SK-N-SH treated with all-trans-retinoic acid at 6 μM for 48 hours (cell line): ENCODE data around the gene HIPK1.

Source experiments
- ATAC-seq: fragments of 200-7000 bp; cut with Tn5 transposase; 3 replicates; pipeline ENCODE4 v1.9.1; 2020; ENCODE audit warnings: mild to moderate bottlenecking, moderate library complexity
- CREB5 ChIP-seq: fragments of 250-450 bp; sonication (Bioruptor Pico); IDR thresholded peaks from 2 replicates; pipeline ENCODE4 v1.5.1; 2020; ENCODE audit warnings: low read depth, mild to moderate bottlenecking, moderate library complexity
- CSDC2 ChIP-seq: fragments of 250-450 bp; sonication (Bioruptor Pico); IDR thresholded peaks from 2 replicates; pipeline ENCODE4 v1.5.0; 2020; ENCODE audit warnings: mild to moderate bottlenecking, moderate library complexity
- ESRRG ChIP-seq: fragments of 250-450 bp; sonication (Bioruptor Pico); IDR thresholded peaks from 2 replicates; pipeline ENCODE4 v1.6.1; 2021; ENCODE audit warnings: mild to moderate bottlenecking
- GLIS3 ChIP-seq: fragments of 250-450 bp; sonication (Bioruptor Pico); IDR thresholded peaks from 2 replicates; pipeline ENCODE4 v1.5.0; 2020; ENCODE audit warnings: mild to moderate bottlenecking, moderate library complexity
- PPARA ChIP-seq: fragments of 250-450 bp; sonication (Bioruptor Pico); IDR thresholded peaks from 2 replicates; pipeline ENCODE4 v1.5.0; 2020; ENCODE audit warnings: mild to moderate bottlenecking, borderline replicate concordance
- RARB ChIP-seq: fragments of 250-450 bp; sonication (Bioruptor Pico); IDR thresholded peaks from 2 replicates; pipeline ENCODE4 v1.8.0; 2021; ENCODE audit warnings: mild to moderate bottlenecking, moderate library complexity
- SNAI2 ChIP-seq: fragments of 250-450 bp; sonication (Bioruptor Pico); IDR thresholded peaks from 2 replicates; pipeline ENCODE4 v1.5.0; 2020; ENCODE audit warnings: mild to moderate bottlenecking, moderate library complexity
- TCF4 ChIP-seq: fragments of 250-450 bp; sonication (Bioruptor Pico); IDR thresholded peaks from 2 replicates; pipeline ENCODE4 v1.8.0; 2021; ENCODE audit warnings: mild to moderate bottlenecking, moderate library complexity, borderline replicate concordance
- TOX ChIP-seq: fragments of 250-450 bp; sonication (Bioruptor Pico); IDR thresholded peaks from 2 replicates; pipeline ENCODE4 v1.8.0; 2021; ENCODE audit warnings: mild to moderate bottlenecking, moderate library complexity, borderline replicate concordance
- TSHZ2 ChIP-seq: fragments of 250-450 bp; sonication (Bioruptor Pico); IDR thresholded peaks from 2 replicates; pipeline ENCODE4 v1.5.0; 2020; ENCODE audit warnings: mild to moderate bottlenecking, moderate library complexity
- ZC3H10 ChIP-seq: fragments of 250-450 bp; sonication (Bioruptor Pico); IDR thresholded peaks from 2 replicates; pipeline ENCODE4 v1.5.1; 2021; ENCODE audit warnings: mild to moderate bottlenecking, moderate library complexity
- ZFP3 ChIP-seq: fragments of 250-450 bp; sonication (Bioruptor Pico); IDR thresholded peaks from 2 replicates; pipeline ENCODE4 v1.5.0; 2020; ENCODE audit warnings: mild to moderate bottlenecking, moderate library complexity
- ZNF70 ChIP-seq: fragments of 450-650 bp; formaldehyde crosslinking; IDR thresholded peaks from 2 replicates; pipeline ENCODE4 v1.5.0; 2020; ENCODE audit warnings: mild to moderate bottlenecking, moderate library complexity
- ZNF8 ChIP-seq: fragments of 450-650 bp; formaldehyde crosslinking; IDR thresholded peaks from 2 replicates; pipeline ENCODE4 v1.5.0; 2020; ENCODE audit warnings: mild to moderate bottlenecking, moderate library complexity
- TF ChIP-seq, protein P1 (sequence below): fragments of 250-450 bp; sonication (Bioruptor Pico); IDR thresholded peaks from 2 replicates; pipeline ENCODE4 v1.5.1; 2021; ENCODE audit warnings: mild to moderate bottlenecking, moderate library complexity
- TF ChIP-seq, protein P2 (sequence below): fragments of 250-450 bp; sonication (Bioruptor Pico); IDR thresholded peaks from 2 replicates; pipeline ENCODE4 v1.8.0; 2021; ENCODE audit warnings: low read depth, mild to moderate bottlenecking, moderate library complexity, borderline replicate concordance

HIPK1 gene

DNA sequence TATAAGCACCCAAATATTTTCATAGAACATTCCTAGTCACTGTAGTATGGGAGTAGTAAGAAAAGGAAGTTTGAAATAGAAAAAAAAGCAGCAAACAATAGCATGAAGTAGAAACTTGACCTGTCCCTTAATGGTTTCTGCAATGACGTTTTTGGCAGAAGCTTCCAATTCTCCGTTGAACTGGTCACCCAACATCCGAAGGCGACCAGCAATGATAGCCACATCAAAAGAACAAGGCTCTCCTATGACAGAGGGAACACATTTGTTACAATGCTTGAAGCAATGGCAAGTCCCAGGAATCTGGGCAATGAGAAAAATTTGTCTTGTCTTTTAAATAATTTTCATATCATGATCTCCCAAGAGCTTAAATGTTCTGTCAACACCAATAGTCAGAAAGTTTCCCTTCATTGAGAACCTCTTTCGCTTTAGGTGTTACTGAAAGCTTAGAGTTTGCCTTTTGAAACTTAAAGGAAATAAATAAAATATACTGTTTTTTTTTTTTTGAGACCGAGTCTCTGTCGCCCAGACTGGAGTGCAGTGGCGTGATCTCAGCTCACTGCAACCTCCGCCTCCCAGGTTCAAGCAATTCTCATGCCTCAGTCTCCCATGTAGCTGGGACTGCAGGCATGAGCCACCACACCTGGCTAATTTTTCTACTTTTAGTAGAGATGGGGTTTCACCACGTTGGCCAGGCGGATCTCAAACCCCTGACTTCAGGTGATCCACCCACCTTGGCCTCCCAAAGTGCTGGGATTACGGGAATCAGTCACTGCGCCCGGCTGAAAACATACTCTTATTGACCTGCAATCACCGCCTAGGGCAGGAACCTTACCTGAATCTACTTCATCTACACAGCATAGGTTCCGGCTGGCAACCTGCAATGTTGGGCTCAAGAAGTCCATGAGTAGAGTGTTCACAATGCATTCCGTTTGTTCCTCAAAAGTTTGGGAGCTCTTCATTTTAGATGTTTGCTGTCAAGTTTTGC lies 42.4 kb upstream of the HIPK1 start:
- no peak for ATAC-seq

GRCh38 chr1:113887402-113888175 lies 41.5 kb upstream of the HIPK1 start, which contains the start of gene BCL2L15:
Gene BCL2L15 (minus strand): TSS chr1:113887581. CDS start chr1:113887375, 206 bp downstream.
- ATAC-seq: no peak
- TF ChIP-seq CSDC2 (CRISPR knock-in tag) (no peak), TOX (no peak), RARB (CRISPR knock-in tag) (no peak), ESRRG (CRISPR knock-in tag) (no peak), SNAI2 (CRISPR knock-in tag) (no peak), PPARA (CRISPR knock-in tag) (no peak), ZNF70 (CRISPR knock-in tag) (no peak), CREB5 (CRISPR knock-in tag) (no peak), ZNF8 (no peak), TSHZ2 (CRISPR knock-in tag) (no peak), GLIS3 (CRISPR knock-in tag) (no peak), TCF4 (CRISPR knock-in tag) (no peak), ZFP3 (CRISPR knock-in tag) (no peak)
- TF ChIP-seq, protein P1, sequence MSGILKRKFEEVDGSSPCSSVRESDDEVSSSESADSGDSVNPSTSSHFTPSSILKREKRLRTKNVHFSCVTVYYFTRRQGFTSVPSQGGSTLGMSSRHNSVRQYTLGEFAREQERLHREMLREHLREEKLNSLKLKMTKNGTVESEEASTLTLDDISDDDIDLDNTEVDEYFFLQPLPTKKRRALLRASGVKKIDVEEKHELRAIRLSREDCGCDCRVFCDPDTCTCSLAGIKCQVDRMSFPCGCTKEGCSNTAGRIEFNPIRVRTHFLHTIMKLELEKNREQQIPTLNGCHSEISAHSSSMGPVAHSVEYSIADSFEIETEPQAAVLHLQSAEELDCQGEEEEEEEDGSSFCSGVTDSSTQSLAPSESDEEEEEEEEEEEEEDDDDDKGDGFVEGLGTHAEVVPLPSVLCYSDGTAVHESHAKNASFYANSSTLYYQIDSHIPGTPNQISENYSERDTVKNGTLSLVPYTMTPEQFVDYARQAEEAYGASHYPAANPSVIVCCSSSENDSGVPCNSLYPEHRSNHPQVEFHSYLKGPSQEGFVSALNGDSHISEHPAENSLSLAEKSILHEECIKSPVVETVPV (CRISPR knock-in tag): no peak
- TF ChIP-seq, protein P2, sequence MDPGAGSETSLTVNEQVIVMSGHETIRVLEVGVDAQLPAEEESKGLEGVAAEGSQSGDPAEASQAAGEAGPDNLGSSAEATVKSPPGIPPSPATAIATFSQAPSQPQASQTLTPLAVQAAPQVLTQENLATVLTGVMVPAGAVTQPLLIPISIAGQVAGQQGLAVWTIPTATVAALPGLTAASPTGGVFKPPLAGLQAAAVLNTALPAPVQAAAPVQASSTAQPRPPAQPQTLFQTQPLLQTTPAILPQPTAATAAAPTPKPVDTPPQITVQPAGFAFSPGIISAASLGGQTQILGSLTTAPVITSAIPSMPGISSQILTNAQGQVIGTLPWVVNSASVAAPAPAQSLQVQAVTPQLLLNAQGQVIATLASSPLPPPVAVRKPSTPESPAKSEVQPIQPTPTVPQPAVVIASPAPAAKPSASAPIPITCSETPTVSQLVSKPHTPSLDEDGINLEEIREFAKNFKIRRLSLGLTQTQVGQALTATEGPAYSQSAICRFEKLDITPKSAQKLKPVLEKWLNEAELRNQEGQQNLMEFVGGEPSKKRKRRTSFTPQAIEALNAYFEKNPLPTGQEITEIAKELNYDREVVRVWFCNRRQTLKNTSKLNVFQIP (CRISPR knock-in tag): no peak

More for the DNA sequence above, 42.4 kb upstream of the HIPK1 start:
- no peak for TF ChIP-seq GLIS3 (CRISPR knock-in tag)
- no peak for TF ChIP-seq CREB5 (CRISPR knock-in tag)
- no peak for TF ChIP-seq SNAI2 (CRISPR knock-in tag)
- no peak for TF ChIP-seq ZC3H10 (CRISPR knock-in tag)
- TF ChIP-seq TCF4 (CRISPR knock-in tag): no peak
- TF ChIP-seq TOX: no peak

- ATAC-seq: no peak
- TF ChIP-seq, protein P1 (CRISPR knock-in tag): no peak
- TF ChIP-seq ESRRG (CRISPR knock-in tag): no peak
- TF ChIP-seq TSHZ2 (CRISPR knock-in tag): no peak
These were observed 38.3 kb upstream of the HIPK1 start for GRCh38 chr1:113890816-113891215.
